A673 (cell line): ENCODE data around the gene AP4B1.

ENCODE experiments used
- CTCF ChIP-seq: fragments of 300-800, 200-600 bp; sonication (generic); conservative IDR thresholded peaks from 2 replicates; pipeline ENCODE4 v1.5.1; 2017; ENCODE audit warnings: low read depth, mild to moderate bottlenecking, antibody characterized with exemption, low read length, moderate library complexity, mixed read lengths
- EZH2 ChIP-seq: fragments of 200-600 bp; sonication (generic); IDR thresholded peaks from 2 replicates; pipeline ENCODE4 v1.6.1; 2017; ENCODE audit warnings: borderline replicate concordance, low read depth, mild to moderate bottlenecking, mixed read lengths, antibody characterized with exemption, low read length; ENCODE audit not compliant: poor library complexity, severe bottlenecking

GRCh38 chr1:113929750-113930498 lies 25.3 kb upstream of the AP4B1 start:
- TF ChIP-seq CTCF (peak; percentile 26; the same call in 1 of the 2 replicates), EZH2 (no peak)
